GM23248 (cell line): ENCODE results near the gene CEACAM21.

Experiments
- EZH2 ChIP-seq: fragments of 200-600 bp; sonication (generic); IDR thresholded peaks from 2 replicates; pipeline ENCODE4 v1.6.1; 2018; ENCODE audit warnings: antibody characterized with exemption, mild to moderate bottlenecking; ENCODE audit not compliant: insufficient read depth, poor library complexity, severe bottlenecking
- EZH2phosphoT487 ChIP-seq: fragments of 200-600 bp; sonication (generic); IDR thresholded peaks from 2 replicates; pipeline ENCODE4 v1.6.1; 2018; ENCODE audit warnings: antibody characterized with exemption, moderate library complexity, mild to moderate bottlenecking, low read depth; ENCODE audit not compliant: insufficient read depth

- no peak for TF ChIP-seq EZH2
- TF ChIP-seq EZH2phosphoT487: no peak
Measured at GRCh38 chr19:41546386-41546789, 29.6 kb upstream of the CEACAM21 start.
